HG02938 (cell line): Measurements from ENCODE around the gene RNF169.
A peak's percentile ranks its signal among the peaks of the same experiment; 100 is the strongest.

Experiments used
- ATAC-seq: cut with Tn5 transposase; IDR thresholded peaks from one replicate; pipeline ENCODE4 v1.9.1; 2021; ENCODE audit warnings: mild to moderate bottlenecking, moderate library complexity; ENCODE audit not compliant: unreplicated experiment

The RNF169 gene

DNA sequence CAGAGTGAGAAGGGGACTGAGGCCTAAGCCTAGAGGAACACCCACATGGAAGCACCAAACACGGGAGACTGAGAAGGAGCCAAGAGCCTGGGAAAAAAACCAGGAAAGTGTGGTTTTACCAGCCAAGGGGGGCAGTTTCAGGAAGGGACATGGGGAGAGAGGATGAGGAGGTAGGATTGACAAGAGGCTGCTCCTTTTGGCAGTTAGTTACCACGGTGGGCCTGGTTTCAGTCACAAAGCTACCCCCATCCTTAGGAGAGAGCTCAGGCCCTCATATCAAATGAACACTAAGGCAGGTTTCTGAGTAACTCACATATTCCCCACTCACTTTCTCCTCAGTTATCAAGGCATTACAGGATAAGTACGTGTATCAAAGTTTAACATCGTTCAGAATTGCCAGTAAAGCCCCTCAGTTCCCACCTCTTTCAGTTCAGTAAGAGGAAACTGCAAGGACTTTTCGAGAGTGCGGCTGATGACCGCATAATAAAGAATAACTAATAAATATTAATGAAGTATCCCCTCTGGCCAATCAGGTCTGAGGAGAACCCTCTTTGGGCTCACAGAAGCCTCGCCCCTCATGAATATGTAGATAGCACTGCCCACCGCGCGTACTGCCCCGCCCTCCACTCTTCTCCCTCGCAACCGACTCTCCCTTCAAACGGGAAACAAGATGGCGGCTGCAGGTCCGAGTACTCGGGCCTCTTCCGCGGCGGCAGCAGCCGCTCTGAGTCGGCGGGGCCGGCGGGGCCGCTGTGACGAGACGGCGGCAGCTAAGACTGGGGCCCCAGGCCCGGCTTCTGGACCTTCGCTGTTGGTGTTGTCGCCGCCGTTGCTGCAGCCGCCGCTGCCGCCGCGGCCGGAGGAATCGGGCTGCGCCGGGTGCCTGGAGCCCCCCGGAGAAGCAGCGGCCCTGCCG, at the start of gene RNF169:
TSS of gene RNF169 (plus strand) at position 639 of the 916 bp plus-strand sequence. CDS start at position 671, 32 bp downstream.
- ATAC-seq, result peak; percentile 96

DNA sequence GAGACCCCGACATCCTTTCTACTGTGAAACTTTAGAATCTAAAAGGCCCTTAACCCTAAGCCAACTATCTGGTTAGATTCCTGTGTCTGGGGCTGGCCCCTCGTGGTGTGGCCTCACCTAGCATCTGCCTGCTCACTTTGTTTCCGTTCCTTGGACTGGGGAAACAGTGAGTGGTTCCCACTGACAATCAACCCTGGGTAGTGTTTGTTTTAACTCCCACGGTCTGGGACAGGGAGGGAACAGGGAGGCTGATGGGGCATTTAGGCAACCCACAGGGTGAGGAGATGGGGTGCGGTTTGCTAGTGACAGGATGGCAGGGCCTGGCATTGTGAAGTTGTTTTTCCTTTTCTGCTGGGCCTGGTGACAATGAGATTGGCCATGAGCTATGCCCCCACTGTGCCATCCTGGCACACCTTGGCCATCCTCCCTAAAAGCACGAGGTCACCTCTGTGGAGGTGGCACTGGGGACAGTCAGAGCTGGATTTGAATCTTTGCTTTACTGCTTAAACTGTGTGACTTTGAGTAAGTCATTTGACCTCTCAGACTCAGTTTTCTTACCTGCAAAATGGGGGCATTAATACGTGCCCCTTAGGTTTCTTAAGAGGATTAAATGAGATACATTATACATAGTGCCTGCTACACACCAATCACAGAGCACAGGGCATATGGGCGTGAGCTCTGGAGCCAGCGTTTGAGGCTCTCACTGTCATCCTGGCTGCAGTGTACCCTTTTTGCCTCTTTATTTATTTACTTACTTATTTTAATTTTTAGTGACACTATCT, 48.8 kb upstream of the RNF169 start:
- ATAC-seq, result no peak

- ATAC-seq, result no peak
These were observed 47.3 kb upstream of the RNF169 start for GRCh38 chr11:74701351-74701750.

DNA sequence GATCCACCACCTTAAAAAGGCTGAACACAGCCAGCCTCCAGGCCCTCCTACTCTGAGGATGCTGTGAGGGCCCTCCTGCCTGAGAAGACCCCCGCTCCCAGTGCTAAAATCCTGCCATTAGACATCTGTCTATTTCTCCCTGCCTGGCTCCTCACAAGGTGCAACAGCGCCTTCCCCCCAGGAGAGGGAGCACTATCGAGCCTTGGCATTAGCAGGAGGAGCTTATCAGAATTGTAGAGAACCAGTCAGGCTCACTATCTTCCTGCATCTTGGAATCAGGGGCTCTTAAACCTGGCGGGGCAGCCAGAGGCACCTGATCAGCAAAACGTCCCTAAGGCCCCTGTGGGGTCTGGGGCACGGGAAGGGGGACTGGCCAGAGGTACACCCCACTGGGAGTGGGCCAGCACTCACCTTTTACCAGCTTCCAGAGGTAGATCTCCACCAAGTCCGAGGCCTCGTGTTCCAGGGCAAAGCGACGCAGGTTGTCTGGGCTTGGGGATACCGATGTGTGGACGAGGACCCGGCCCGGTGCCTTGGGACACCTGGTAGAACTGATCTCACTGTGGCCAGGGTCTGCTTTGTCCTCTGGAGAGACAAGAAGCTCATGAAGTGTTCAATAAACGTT, 46.2 kb upstream of the RNF169 start:
- no peak for ATAC-seq

DNA sequence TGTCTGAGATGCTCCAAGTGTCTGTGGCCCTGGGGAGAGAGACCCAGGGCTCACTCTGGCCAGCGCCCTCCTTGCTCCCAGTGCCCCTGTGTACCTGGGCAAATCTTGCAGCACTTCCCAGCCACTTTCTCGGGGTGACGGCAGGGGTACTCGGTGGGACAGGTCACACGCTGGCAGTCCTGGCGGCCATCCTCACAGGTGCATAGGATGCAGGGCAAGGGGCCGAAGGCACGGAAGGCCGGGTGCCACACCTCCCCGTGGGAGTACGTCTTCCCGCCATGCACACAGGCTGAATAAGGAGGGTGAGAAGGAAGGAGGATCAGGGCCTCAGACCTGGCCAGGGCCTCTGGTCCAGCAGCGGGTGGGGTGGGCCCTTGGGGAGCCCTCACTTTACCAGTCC, 45.4 kb upstream of the RNF169 start:
- no peak for ATAC-seq

DNA sequence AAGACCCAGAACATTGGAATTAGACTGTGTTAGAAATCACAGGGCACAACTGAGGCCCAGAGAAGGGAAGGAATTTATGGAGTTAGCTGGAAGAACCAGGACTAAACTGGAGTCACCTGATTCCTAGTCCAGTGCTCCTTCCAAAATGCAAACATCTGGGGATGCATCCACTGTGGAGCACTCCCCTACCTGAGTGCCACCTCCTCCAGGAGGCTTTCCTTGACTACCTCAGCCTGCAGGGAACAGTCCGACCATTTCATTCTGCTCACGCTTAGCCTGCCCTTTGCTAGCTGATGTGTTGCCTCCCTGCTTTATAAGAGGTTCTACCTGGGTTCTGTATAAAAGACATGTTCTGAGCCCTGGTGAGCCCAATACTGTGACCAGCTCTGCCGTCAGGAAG, 41.5 kb upstream of the RNF169 start:
- ATAC-seq, result no peak

DNA sequence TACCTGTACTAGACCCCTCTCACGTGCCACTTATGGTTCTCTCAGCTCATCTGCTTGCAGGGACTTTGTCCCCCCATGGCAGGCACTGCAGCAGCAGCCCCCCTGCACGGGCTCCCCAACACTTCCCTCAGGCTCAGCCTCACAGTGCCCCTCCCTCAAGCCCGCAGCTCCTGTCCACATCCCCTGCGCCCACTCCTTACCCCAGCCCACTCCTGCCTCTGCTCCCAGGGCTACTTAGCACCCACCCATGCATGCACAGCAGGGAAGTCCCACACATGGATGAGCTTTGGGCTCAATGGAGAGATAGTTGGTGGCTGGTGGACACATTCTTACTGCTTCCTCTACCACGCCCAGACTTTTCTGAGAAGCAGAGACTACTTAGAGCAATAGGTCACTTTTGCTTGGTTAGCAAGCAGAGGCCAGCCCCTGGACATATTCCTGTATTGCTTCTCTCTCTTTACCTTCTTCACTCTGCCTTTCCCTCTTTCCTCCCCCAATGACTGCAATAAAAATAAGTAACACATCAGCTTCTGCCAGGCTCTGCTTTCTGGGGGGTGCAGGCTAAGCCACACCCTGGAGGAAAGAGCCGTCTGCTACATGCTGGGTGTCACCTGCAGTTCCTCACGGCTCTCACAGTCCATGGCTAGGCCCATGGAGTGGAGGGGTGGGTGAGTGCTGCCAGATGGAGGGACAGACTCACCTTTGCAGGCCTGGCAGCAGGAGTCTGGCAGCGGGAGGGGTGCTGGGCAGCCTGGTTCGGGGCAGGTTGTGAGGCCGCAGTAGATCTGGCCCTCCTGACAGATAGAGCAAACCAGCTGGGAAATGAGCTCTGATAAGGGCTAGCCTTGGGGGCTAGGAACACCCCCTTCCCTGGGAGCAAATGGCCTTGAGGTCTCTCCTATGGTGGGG, 40.8 kb upstream of the RNF169 start:
- no peak for ATAC-seq

- no peak for ATAC-seq
These were observed 39.5 kb upstream of the RNF169 start for GRCh38 chr11:74709175-74709574.

GRCh38 chr11:74710281-74710938, 38.2 kb upstream of the RNF169 start:
- no peak for ATAC-seq

GRCh38 chr11:74713686-74714085, 35.0 kb upstream of the RNF169 start:
- no peak for ATAC-seq

GRCh38 chr11:74714904-74715303, 33.7 kb upstream of the RNF169 start:
- ATAC-seq, result no peak

GRCh38 chr11:74717221-74717969, 31.3 kb upstream of the RNF169 start:
- no peak for ATAC-seq

DNA sequence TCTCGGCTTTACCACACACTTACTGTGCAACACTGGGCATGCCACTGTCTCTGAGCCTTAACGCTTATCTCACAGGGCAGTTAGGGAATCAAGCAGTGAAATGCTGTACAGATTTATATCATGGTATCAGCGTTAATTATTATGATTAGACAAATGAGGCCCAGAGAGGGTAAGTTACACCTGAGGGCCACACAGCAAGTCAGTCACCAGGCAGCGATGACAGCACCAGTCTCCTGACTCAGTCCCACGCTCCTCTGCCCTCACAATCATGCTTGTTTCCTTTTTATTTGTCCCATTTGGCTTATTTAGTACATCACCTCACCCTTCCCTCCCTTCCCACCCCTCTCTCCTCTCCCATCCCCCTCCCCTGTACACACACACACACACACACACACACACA, 29.6 kb upstream of the RNF169 start:
- no peak for ATAC-seq

DNA sequence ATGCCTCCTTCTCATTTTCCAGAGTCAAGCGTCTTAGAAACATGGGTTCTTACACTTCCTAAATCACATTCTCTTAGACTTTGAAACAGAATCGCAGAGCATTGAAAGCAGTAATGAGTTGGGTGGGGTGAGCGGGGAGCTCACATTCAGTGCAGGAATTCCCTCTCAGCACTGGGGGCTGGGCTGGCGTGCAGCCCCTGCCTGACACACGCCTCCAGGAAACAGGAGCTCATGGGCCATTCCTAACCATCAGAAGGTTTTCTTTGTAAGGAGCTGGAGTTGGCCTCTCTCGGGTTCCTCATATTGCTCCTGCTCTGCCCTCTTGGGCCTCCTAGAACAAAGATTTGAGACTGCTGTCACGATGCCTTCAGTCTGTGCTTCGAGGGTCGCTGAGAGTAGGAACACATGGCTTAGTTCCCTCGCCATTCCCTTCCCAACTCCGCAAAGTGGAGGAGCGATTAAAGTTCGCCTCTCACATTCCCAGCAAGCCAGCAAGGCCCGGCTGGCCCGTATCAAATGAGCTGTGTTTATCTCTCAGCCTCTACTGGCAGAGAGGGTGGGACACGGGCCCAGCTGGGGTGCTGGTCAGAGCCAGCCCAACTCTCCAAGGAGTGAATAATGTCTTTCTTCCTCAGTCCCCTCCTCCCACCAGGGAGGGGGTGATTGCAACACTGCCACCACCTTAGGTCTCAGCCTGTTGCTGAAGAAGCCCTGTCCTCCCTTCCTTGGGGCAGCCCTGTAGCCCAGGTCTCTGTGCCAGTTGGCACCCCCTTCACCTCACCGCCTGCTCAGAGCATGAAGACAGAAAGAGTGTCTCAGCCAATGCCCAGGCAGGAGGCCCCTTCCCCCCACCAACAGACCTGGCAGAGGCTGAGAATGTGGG, 27.8 kb upstream of the RNF169 start:
- ATAC-seq, result no peak

- ATAC-seq, result no peak
These were observed 27.2 kb upstream of the RNF169 start for GRCh38 chr11:74721479-74721835.

DNA sequence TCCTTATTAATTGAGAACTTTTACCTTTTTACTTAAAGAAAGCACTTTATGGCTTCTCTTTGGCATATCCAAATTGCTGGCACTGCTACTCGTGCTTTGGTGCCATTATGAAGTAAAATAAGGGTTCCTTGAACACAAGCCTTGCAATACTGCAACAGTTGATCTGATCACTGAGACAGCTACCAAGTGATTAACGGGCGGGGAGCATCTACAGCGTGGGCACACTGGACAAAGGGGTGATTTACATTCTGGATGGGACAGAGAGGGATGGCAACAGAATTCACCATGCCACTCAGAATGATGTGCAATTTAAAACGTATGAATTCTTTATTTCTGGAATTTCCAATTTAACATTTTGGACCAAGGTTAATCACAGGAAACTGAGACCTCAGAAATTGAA, 25.1 kb upstream of the RNF169 start:
- ATAC-seq, result no peak

DNA sequence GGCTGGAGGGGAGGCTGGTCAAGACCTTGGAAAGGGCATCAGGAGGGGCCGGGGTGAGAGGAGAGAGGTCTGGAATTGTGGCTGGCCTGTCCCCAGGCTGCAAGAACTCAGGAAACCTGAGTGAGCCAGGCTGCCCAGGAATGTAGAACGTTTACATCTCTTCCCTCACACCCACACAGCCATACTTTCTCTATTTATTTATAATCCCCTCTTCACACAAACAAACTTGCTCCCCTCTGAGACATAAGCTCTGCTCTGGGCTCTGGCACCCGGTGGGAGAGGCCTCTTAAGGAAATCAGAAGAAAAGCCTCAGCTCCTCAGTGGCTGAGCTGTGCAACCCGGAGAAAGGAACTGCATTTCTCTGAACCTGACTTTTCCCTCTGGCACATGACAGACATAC, 22.9 kb upstream of the RNF169 start:
- no peak for ATAC-seq

DNA sequence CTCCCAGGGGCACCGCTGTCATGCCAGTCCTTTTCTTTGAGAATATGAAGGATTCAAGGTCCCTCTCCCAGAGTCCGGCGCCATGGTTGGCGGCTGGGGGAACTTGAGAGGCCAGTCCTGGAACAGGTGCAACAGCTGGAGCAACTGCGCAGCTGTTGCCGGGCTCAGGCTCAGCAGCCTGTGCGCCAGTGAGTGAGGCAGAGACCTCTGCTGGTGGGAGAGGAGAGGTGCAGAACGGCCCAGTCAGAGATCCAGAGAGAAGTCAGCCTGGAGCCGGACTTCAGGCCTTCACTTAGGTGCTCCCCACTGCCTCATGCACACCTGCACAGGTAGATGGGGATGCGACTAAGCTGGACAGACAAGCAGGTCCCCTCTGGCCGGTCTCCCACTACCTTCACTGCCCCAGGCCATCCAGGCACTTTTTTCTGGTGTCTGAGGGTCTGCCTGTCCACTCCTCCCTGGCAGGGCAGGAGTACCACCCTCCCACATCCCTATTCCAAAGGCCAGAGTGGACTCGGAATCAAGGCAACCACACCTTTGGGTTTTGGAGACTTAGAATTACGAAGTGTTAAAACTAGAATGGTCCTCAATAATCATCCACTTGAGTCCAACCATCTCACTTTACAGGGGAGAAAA, 22.0 kb upstream of the RNF169 start:
- ATAC-seq, result peak; percentile 89
